GM13976 (cell line): ENCODE measurements around the gene ADSL.

Experiments
- DNase-seq: peaks from one replicate; pipeline ENCODE4 v3.0.0; 2012; ENCODE audit warnings: low spot score
- in situ Hi-C: fragments of 300-500 bp; cut with MboI; formaldehyde crosslinking; loops from one replicate; pipeline ENCODE4 v1.12.0; 2022; ENCODE audit warnings: low sequenced_read_pairs, mixed read lengths, inconsistent platforms; ENCODE audit not compliant: unreplicated experiment
- TF ChIP-seq, protein P1 (sequence below): IDR thresholded peaks from 2 replicates; pipeline ENCODE4 v1.5.1; 2012; ENCODE audit warnings: borderline replicate concordance, mild to moderate bottlenecking; ENCODE audit not compliant: insufficient read depth; ENCODE audit errors: extremely low read depth, missing control alignments, control extremely low read depth

ADSL gene

DNA sequence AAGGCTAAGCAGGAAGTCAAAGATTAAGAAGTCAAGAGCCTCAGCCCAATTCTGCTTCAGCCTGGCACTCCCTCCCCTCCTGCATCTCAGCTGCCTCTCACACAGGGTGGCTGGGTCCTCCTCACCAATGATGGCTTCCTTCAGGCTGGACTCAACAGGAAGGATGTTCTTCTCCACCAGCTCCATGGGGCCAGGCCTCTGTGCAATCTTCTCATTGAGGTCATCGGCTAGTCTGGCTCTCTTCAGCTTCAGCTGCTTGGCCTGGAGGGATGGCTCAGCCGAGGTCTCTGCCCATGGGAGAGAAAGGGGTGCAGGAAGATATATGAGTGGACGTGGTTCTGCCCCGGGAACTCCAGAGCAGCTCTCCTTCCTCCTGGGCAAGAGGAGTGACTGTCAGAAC lies 83.2 kb downstream of the ADSL start:
- no peak for DNase-seq
- in situ Hi-C loops: no loop called here
- TF ChIP-seq, protein P1, sequence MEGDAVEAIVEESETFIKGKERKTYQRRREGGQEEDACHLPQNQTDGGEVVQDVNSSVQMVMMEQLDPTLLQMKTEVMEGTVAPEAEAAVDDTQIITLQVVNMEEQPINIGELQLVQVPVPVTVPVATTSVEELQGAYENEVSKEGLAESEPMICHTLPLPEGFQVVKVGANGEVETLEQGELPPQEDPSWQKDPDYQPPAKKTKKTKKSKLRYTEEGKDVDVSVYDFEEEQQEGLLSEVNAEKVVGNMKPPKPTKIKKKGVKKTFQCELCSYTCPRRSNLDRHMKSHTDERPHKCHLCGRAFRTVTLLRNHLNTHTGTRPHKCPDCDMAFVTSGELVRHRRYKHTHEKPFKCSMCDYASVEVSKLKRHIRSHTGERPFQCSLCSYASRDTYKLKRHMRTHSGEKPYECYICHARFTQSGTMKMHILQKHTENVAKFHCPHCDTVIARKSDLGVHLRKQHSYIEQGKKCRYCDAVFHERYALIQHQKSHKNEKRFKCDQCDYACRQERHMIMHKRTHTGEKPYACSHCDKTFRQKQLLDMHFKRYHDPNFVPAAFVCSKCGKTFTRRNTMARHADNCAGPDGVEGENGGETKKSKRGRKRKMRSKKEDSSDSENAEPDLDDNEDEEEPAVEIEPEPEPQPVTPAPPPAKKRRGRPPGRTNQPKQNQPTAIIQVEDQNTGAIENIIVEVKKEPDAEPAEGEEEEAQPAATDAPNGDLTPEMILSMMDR: no peak

GRCh38 chr22:40430991-40431390 lies 84.7 kb downstream of the ADSL start:
- in situ Hi-C loops: loop anchor here (10.0 kb wide), 1 partner anchor 214 kb away; no protein-coding TSS in a partner anchor

GRCh38 chr22:40432157-40432556 lies 85.9 kb downstream of the ADSL start:
- TF ChIP-seq, protein P1: no peak
- no peak for DNase-seq
- in situ Hi-C loops: loop anchor here (10.0 kb wide), 1 partner anchor 213 kb away; no protein-coding TSS in a partner anchor

More at GRCh38 chr22:40430991-40431390, 84.7 kb downstream of the ADSL start:
- no peak for DNase-seq
- TF ChIP-seq, protein P1: no peak

- no peak for DNase-seq
- in situ Hi-C loops: loop anchor here (10.0 kb wide), 1 partner anchor 212 kb away; no protein-coding TSS in a partner anchor
- TF ChIP-seq, protein P1: no peak
Observed at GRCh38 chr22:40432625-40433024, 86.3 kb downstream of the ADSL start.

GRCh38 chr22:40433416-40434090 lies 87.3 kb downstream of the ADSL start:
- DNase-seq: no peak
- in situ Hi-C loops: loop anchor here (10.0 kb wide), 1 partner anchor 211 kb away; no protein-coding TSS in a partner anchor
- TF ChIP-seq, protein P1: no peak

DNA sequence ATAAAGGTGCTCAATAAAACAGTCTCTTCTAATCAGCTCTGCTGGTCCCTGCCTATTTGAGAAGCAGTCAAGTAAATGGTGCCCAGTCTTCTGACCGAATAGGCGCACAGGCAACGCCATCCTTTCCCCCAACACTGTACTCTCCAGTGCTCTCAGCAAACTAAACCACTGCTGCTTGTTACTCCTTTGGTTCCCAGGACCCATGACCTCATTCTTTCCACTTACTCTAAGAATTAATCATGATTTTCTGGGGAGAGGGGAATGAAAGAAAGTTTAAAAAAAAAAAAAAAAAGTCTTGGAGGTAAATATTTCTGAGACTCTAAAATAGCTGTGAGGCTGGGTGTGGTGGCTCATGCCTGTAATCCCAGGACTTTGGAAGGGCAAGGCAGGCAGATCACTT lies 87.8 kb downstream of the ADSL start:
- DNase-seq: no peak
- TF ChIP-seq, protein P1: no peak
- in situ Hi-C loops: loop anchor here (10.0 kb wide), 1 partner anchor 211 kb away; no protein-coding TSS in a partner anchor
